HG03064 (cell line): ENCODE measurements around the gene FAN1.

Experiments used
- ATAC-seq: cut with Tn5 transposase; IDR thresholded peaks from one replicate; pipeline ENCODE4 v1.9.1; 2021; ENCODE audit warnings: low read depth; ENCODE audit not compliant: unreplicated experiment

Gene FAN1

GRCh38 chr15:30919877-30920550 is 16.3 kb downstream of the FAN1 start:
- ATAC-seq = no peak

- ATAC-seq = no peak
These were observed 17.4 kb downstream of the FAN1 start for GRCh38 chr15:30921106-30921505.

- ATAC-seq = no peak
These were observed 18.2 kb downstream of the FAN1 start for GRCh38 chr15:30921781-30922479.

- ATAC-seq = no peak
These were observed 19.0 kb downstream of the FAN1 start for GRCh38 chr15:30922480-30923311.

- ATAC-seq = no peak
These were observed 19.7 kb downstream of the FAN1 start for GRCh38 chr15:30923429-30923828.

- ATAC-seq = no peak
These were observed 20.6 kb downstream of the FAN1 start for GRCh38 chr15:30924353-30924752.

- no peak for ATAC-seq
These were observed 22.0 kb downstream of the FAN1 start for GRCh38 chr15:30925686-30926085.

- ATAC-seq = no peak
These were observed 22.4 kb downstream of the FAN1 start for GRCh38 chr15:30926161-30926560.

GRCh38 chr15:30927148-30927761 is 23.5 kb downstream of the FAN1 start:
- ATAC-seq = no peak

GRCh38 chr15:30928076-30928475 is 24.4 kb downstream of the FAN1 start:
- no peak for ATAC-seq

- no peak for ATAC-seq
These were observed 25.5 kb downstream of the FAN1 start for GRCh38 chr15:30929064-30929669.

- no peak for ATAC-seq
These were observed 26.3 kb downstream of the FAN1 start for GRCh38 chr15:30929982-30930381.

- ATAC-seq = no peak
These were observed 26.7 kb downstream of the FAN1 start for GRCh38 chr15:30930422-30930821.

- ATAC-seq = no peak
These were observed 29.6 kb downstream of the FAN1 start for GRCh38 chr15:30933293-30933692.

GRCh38 chr15:30939161-30939560 is 35.4 kb downstream of the FAN1 start:
- ATAC-seq = no peak

- ATAC-seq = no peak
These were observed 36.6 kb downstream of the FAN1 start for GRCh38 chr15:30940359-30940758.

GRCh38 chr15:30941520-30941919 is 37.8 kb downstream of the FAN1 start:
- no peak for ATAC-seq

- no peak for ATAC-seq
These were observed 40.1 kb downstream of the FAN1 start for GRCh38 chr15:30943654-30944335.

- ATAC-seq = no peak
These were observed 49.5 kb downstream of the FAN1 start for GRCh38 chr15:30953183-30953582.
